HEK293 (cell line): Measurements from ENCODE around the gene DCDC1.

Experiments used
- CTCF ChIA-PET: fragments of 350-600 bp; formaldehyde crosslinking; extraction: SDS; loops from one replicate; lab custom pipeline; 2021; ENCODE audit warnings: antibody characterized with exemption; lab: Yijun Ruan, JAX
- POLR2A ChIA-PET: fragments of 300-600 bp; formaldehyde crosslinking; extraction: SDS; loops from one replicate; lab custom pipeline; 2020; ENCODE audit warnings: antibody characterized with exemption, inconsistent platforms; lab: Yijun Ruan, JAX
- H3K27ac ChIP-seq: fragments of 200-500 bp; sonication (Bioruptor generic); 2 replicates; pipeline ENCODE4 v1.5.1; 2014; ENCODE audit warnings: low read depth, low read length, control low read depth, inconsistent platforms; ENCODE audit errors: extremely low read depth
- H3K36me3 ChIP-seq, 2 experiments: fragments of 200-500 bp in 1 of 2; sonication (Bioruptor generic) in 1 of 2; 1 replicate in 1 of 2; 2 replicates in 1 of 2; pipeline ENCODE4 v1.5.1; 2014 to 2017; ENCODE audit warnings: inconsistent platforms in 2 of 2, low read length in 2 of 2; ENCODE audit not compliant: control insufficient read depth in 2 of 2, insufficient read depth in 1 of 2
- H3K4me1 ChIP-seq: fragments of 200-500 bp; sonication (Bioruptor generic); 2 replicates; pipeline ENCODE4 v1.5.1; 2014; ENCODE audit warnings: mild to moderate bottlenecking, low read length, inconsistent platforms; ENCODE audit not compliant: control insufficient read depth, insufficient read depth
- H3K4me3 ChIP-seq: 2 replicates; pipeline ENCODE4 v1.5.1; 2011; ENCODE audit warnings: low read depth, mild to moderate bottlenecking, control low read depth, low read length, moderate library complexity
- H3K9me3 ChIP-seq: fragments of 200-500 bp; sonication (Bioruptor generic); 2 replicates; pipeline ENCODE4 v1.5.1; 2014; ENCODE audit warnings: low read depth, low read length, inconsistent platforms; ENCODE audit not compliant: control insufficient read depth, insufficient read depth
- WT1 ChIP-seq: fragments of 450-650 bp; formaldehyde crosslinking; IDR thresholded peaks from 2 replicates; pipeline ENCODE4 v1.5.1; 2016; ENCODE audit warnings: missing biosample characterization, missing genetic modification characterization
- ZNF121 ChIP-seq: fragments of 450-650 bp; formaldehyde crosslinking; IDR thresholded peaks from 2 replicates; pipeline ENCODE4 v1.5.1; 2016; ENCODE audit warnings: missing biosample characterization, missing genetic modification characterization
- ZNF140 ChIP-seq: fragments of 450-650 bp; formaldehyde crosslinking; IDR thresholded peaks from 2 replicates; pipeline ENCODE4 v1.5.1; 2016; ENCODE audit warnings: missing biosample characterization, missing genetic modification characterization
- ZNF184 ChIP-seq: fragments of 450-650 bp; IDR thresholded peaks from 2 replicates; pipeline ENCODE4 v1.5.1; 2018; ENCODE audit warnings: missing biosample characterization, mild to moderate bottlenecking, missing genetic modification characterization
- ZNF544 ChIP-seq: fragments of 450-650 bp; formaldehyde crosslinking; IDR thresholded peaks from 2 replicates; pipeline ENCODE4 v1.5.0; 2017; ENCODE audit warnings: missing biosample characterization, missing genetic modification characterization
- ZNF548 ChIP-seq: fragments of 450-650 bp; formaldehyde crosslinking; IDR thresholded peaks from 2 replicates; pipeline ENCODE4 v1.5.1; 2016; ENCODE audit warnings: missing biosample characterization, missing genetic modification characterization
- ZNF560 ChIP-seq: fragments of 450-650 bp; formaldehyde crosslinking; IDR thresholded peaks from 2 replicates; pipeline ENCODE4 v1.5.1; 2017; ENCODE audit warnings: missing biosample characterization, missing genetic modification characterization, borderline replicate concordance
- ZNF623 ChIP-seq: fragments of 450-650 bp; formaldehyde crosslinking; IDR thresholded peaks from 2 replicates; pipeline ENCODE4 v1.5.1; 2016; ENCODE audit warnings: missing biosample characterization, missing genetic modification characterization
- TF ChIP-seq, protein P1 (sequence below): fragments of 450-650 bp; formaldehyde crosslinking; IDR thresholded peaks from 2 replicates; pipeline ENCODE4 v1.5.1; 2016; ENCODE audit warnings: missing biosample characterization, missing genetic modification characterization, borderline replicate concordance
- TF ChIP-seq, protein P2 (sequence below): fragments of 450-650 bp; formaldehyde crosslinking; IDR thresholded peaks from 2 replicates; pipeline ENCODE4 v1.5.1; 2016; ENCODE audit warnings: missing biosample characterization, missing genetic modification characterization
- TF ChIP-seq, protein P3 (sequence below): fragments of 450-650 bp; formaldehyde crosslinking; IDR thresholded peaks from 2 replicates; pipeline ENCODE4 v1.5.1; 2016; ENCODE audit warnings: missing biosample characterization, missing genetic modification characterization
- TF ChIP-seq, protein P4 (sequence below): fragments of 450-650 bp; formaldehyde crosslinking; IDR thresholded peaks from 2 replicates; pipeline ENCODE4; 2016; ENCODE audit warnings: missing biosample characterization, missing genetic modification characterization
- TF ChIP-seq, protein P5 (sequence below): fragments of 450-650 bp; IDR thresholded peaks from 2 replicates; pipeline ENCODE4 v1.5.1; 2018; ENCODE audit warnings: missing biosample characterization, missing genetic modification characterization
- TF ChIP-seq, protein P6 (sequence below): fragments of 450-650 bp; formaldehyde crosslinking; IDR thresholded peaks from 2 replicates; pipeline ENCODE4 v1.5.1; 2016; ENCODE audit warnings: missing biosample characterization, missing genetic modification characterization, low read depth
- TF ChIP-seq, protein P7 (sequence below): fragments of 450-650 bp; IDR thresholded peaks from 2 replicates; pipeline ENCODE4 v1.5.1; 2018; ENCODE audit warnings: missing biosample characterization, mild to moderate bottlenecking, missing genetic modification characterization

Gene DCDC1

DNA sequence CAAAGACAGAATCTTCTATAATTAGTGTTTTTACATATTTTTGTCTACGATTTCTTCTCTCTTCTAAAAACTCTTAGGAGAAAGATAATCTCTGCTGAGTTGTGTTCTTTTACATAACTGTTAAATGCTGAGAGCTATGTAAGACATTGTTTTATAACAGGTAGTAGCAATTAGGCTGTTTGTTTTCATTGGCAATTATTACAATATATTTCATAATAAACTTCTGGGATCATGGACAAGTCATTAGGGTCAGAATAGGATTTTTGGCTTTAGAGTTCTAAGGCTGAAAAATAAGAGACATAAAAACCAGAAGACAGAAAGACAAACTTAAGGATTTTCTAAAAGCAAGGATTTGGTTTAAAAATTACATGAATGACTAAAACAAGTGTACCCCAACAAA, 120.8 kb downstream of the DCDC1 start:
- H3K27ac ChIP-seq = no peak overlapping the region
- ChIA-PET CTCF (interaction anchor here (0.5 to 0.6 kb wide), 2 partner anchors 18 to 927 kb away, joined by 3 read pairs; no protein-coding TSS in a partner anchor), POLR2A (no interaction called here)
- no peaks in the 10 kb centered on the region for H3K9me3 ChIP-seq
- no peaks in the 10 kb centered on the region for H3K36me3 ChIP-seq
- TF ChIP-seq ZNF544 (no peak), ZNF548 (tag by site-specific recombination) (no peak), ZNF121 (no peak), ZNF623 (no peak), ZNF560 (tag by site-specific recombination) (no peak), WT1 (tag by site-specific recombination) (no peak), ZNF184 (no peak), ZNF140 (tag by site-specific recombination) (no peak)
- TF ChIP-seq, protein P1, sequence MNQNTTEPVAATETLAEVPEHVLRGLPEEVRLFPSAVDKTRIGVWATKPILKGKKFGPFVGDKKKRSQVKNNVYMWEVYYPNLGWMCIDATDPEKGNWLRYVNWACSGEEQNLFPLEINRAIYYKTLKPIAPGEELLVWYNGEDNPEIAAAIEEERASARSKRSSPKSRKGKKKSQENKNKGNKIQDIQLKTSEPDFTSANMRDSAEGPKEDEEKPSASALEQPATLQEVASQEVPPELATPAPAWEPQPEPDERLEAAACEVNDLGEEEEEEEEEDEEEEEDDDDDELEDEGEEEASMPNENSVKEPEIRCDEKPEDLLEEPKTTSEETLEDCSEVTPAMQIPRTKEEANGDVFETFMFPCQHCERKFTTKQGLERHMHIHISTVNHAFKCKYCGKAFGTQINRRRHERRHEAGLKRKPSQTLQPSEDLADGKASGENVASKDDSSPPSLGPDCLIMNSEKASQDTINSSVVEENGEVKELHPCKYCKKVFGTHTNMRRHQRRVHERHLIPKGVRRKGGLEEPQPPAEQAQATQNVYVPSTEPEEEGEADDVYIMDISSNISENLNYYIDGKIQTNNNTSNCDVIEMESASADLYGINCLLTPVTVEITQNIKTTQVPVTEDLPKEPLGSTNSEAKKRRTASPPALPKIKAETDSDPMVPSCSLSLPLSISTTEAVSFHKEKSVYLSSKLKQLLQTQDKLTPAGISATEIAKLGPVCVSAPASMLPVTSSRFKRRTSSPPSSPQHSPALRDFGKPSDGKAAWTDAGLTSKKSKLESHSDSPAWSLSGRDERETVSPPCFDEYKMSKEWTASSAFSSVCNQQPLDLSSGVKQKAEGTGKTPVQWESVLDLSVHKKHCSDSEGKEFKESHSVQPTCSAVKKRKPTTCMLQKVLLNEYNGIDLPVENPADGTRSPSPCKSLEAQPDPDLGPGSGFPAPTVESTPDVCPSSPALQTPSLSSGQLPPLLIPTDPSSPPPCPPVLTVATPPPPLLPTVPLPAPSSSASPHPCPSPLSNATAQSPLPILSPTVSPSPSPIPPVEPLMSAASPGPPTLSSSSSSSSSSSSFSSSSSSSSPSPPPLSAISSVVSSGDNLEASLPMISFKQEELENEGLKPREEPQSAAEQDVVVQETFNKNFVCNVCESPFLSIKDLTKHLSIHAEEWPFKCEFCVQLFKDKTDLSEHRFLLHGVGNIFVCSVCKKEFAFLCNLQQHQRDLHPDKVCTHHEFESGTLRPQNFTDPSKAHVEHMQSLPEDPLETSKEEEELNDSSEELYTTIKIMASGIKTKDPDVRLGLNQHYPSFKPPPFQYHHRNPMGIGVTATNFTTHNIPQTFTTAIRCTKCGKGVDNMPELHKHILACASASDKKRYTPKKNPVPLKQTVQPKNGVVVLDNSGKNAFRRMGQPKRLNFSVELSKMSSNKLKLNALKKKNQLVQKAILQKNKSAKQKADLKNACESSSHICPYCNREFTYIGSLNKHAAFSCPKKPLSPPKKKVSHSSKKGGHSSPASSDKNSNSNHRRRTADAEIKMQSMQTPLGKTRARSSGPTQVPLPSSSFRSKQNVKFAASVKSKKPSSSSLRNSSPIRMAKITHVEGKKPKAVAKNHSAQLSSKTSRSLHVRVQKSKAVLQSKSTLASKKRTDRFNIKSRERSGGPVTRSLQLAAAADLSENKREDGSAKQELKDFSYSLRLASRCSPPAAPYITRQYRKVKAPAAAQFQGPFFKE (tag by site-specific recombination) = no peak
- TF ChIP-seq, protein P2, sequence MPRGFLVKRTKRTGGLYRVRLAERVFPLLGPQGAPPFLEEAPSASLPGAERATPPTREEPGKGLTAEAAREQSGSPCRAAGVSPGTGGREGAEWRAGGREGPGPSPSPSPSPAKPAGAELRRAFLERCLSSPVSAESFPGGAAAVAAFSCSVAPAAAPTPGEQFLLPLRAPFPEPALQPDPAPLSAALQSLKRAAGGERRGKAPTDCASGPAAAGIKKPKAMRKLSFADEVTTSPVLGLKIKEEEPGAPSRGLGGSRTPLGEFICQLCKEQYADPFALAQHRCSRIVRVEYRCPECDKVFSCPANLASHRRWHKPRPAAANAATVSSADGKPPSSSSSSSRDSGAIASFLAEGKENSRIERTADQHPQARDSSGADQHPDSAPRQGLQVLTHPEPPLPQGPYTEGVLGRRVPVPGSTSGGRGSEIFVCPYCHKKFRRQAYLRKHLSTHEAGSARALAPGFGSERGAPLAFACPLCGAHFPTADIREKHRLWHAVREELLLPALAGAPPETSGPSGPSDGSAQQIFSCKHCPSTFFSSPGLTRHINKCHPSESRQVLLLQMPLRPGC (tag by site-specific recombination) = no peak
- TF ChIP-seq, protein P3, sequence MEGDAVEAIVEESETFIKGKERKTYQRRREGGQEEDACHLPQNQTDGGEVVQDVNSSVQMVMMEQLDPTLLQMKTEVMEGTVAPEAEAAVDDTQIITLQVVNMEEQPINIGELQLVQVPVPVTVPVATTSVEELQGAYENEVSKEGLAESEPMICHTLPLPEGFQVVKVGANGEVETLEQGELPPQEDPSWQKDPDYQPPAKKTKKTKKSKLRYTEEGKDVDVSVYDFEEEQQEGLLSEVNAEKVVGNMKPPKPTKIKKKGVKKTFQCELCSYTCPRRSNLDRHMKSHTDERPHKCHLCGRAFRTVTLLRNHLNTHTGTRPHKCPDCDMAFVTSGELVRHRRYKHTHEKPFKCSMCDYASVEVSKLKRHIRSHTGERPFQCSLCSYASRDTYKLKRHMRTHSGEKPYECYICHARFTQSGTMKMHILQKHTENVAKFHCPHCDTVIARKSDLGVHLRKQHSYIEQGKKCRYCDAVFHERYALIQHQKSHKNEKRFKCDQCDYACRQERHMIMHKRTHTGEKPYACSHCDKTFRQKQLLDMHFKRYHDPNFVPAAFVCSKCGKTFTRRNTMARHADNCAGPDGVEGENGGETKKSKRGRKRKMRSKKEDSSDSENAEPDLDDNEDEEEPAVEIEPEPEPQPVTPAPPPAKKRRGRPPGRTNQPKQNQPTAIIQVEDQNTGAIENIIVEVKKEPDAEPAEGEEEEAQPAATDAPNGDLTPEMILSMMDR (tag by site-specific recombination) = no peak
- TF ChIP-seq, protein P4, sequence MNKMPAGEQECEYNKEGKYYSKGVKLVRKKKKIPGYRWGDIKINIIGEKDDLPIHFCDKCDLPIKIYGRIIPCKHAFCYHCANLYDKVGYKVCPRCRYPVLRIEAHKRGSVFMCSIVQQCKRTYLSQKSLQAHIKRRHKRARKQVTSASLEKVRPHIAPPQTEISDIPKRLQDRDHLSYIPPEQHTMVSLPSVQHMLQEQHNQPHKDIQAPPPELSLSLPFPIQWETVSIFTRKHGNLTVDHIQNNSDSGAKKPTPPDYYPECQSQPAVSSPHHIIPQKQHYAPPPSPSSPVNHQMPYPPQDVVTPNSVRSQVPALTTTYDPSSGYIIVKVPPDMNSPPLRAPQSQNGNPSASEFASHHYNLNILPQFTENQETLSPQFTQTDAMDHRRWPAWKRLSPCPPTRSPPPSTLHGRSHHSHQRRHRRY (tag by site-specific recombination) = no peak
- TF ChIP-seq, protein P5, sequence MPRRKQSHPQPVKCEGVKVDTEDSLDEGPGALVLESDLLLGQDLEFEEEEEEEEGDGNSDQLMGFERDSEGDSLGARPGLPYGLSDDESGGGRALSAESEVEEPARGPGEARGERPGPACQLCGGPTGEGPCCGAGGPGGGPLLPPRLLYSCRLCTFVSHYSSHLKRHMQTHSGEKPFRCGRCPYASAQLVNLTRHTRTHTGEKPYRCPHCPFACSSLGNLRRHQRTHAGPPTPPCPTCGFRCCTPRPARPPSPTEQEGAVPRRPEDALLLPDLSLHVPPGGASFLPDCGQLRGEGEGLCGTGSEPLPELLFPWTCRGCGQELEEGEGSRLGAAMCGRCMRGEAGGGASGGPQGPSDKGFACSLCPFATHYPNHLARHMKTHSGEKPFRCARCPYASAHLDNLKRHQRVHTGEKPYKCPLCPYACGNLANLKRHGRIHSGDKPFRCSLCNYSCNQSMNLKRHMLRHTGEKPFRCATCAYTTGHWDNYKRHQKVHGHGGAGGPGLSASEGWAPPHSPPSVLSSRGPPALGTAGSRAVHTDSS (tag by site-specific recombination) = no peak
- TF ChIP-seq, protein P6, sequence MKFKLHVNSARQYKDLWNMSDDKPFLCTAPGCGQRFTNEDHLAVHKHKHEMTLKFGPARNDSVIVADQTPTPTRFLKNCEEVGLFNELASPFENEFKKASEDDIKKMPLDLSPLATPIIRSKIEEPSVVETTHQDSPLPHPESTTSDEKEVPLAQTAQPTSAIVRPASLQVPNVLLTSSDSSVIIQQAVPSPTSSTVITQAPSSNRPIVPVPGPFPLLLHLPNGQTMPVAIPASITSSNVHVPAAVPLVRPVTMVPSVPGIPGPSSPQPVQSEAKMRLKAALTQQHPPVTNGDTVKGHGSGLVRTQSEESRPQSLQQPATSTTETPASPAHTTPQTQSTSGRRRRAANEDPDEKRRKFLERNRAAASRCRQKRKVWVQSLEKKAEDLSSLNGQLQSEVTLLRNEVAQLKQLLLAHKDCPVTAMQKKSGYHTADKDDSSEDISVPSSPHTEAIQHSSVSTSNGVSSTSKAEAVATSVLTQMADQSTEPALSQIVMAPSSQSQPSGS (tag by site-specific recombination) = no peak
- TF ChIP-seq, protein P7, sequence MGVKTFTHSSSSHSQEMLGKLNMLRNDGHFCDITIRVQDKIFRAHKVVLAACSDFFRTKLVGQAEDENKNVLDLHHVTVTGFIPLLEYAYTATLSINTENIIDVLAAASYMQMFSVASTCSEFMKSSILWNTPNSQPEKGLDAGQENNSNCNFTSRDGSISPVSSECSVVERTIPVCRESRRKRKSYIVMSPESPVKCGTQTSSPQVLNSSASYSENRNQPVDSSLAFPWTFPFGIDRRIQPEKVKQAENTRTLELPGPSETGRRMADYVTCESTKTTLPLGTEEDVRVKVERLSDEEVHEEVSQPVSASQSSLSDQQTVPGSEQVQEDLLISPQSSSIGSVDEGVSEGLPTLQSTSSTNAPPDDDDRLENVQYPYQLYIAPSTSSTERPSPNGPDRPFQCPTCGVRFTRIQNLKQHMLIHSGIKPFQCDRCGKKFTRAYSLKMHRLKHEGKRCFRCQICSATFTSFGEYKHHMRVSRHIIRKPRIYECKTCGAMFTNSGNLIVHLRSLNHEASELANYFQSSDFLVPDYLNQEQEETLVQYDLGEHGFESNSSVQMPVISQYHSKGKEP = no peak
- H3K4me1 ChIP-seq = no peaks in the 10 kb centered on the region
- no peak overlapping the region for H3K4me3 ChIP-seq
